ENCODE data around the gene KCNG2.

- TF ChIP-seq CTCF (conservative IDR thresholded peaks at IDR 0.05) (no peak), ZFX (IDR thresholded peaks at IDR 0.05) (no peak)
Observed at GRCh38 chr18:79934311-79935097, 136.8 kb downstream of the KCNG2 start.
